Measurements from ENCODE around the gene RAVER2. TPM values are rescaled to one million over a fixed set of nuclear protein-coding genes. Genes with fewer than 3 reads are reported as not detected.

RAVER2 gene
- total RNA-seq, 1 experiment from 2014 or later = 11.4 TPM

GRCh38 chr1:64839261-64839660 is 94.4 kb downstream of the RAVER2 start:
- ChIA-PET POLR2A (ENCODE audit: unreplicated experiment) (no interaction called here), CTCF (no interaction called here)
- Histone ChIP-seq H3K4me1 (ENCODE audit: insufficient read depth, low read length) (peaks cover 17% of the 10 kb centered on the region), H3K4me2 (ENCODE audit: low read length) (no peak overlapping the region), H4K20me1 (ENCODE audit: low read length) (no peaks in the 10 kb centered on the region), H3K27ac (ENCODE audit: low read length) (no peak overlapping the region), H3K27me3 (ENCODE audit: low read length) (no peaks in the 10 kb centered on the region), H3K9ac (ENCODE audit: low read length) (no peak overlapping the region), H2AFZ (ENCODE audit: low read length) (no peak overlapping the region), H3K9me3 (ENCODE audit: low read length) (no peaks in the 10 kb centered on the region), H3K4me3 (ENCODE audit: low read length) (no peak overlapping the region), H3F3A (ENCODE audit: low read length, unreplicated experiment) (no peaks in the 10 kb centered on the region), H3K79me2 (ENCODE audit: low read length) (no peaks in the 10 kb centered on the region), H3K9me2 (replicated peaks; ENCODE audit: low read length) (no peaks in the 10 kb centered on the region), H3K36me3 (ENCODE audit: low read depth, low read length) (peaks cover 23% of the 10 kb centered on the region; the same call in 1 of the 2 replicates)
- TF ChIP-seq EZH2 (IDR thresholded peaks at IDR 0.05; ENCODE audit: low read length, unreplicated experiment) (no peak), EZH2phosphoT487 (IDR thresholded peaks at IDR 0.05; ENCODE audit: borderline replicate concordance, low read length) (no peak), CTCF (conservative IDR thresholded peaks at IDR 0.05; ENCODE audit: low read depth, low read length) (no peak)
- DNase-seq (no peak), ATAC-seq (no peak)
- intact Hi-C loops (cut with micrococcal nuclease) = no loop called here
- BruUV-seq (replicated peaks) = no TSS peak

GRCh38 chr1:64839732-64840405 is 95.0 kb downstream of the RAVER2 start:
- peaks cover 23% of the 10 kb centered on the region; the same call in 1 of the 2 replicates for H3K36me3 ChIP-seq (ENCODE audit: low read depth, low read length)
- H3K79me2 ChIP-seq (ENCODE audit: low read length) = no peaks in the 10 kb centered on the region
- BruUV-seq (replicated peaks) = no TSS peak
- no peaks in the 10 kb centered on the region for H3K9me3 ChIP-seq (ENCODE audit: low read length)
- TF ChIP-seq EZH2 (IDR thresholded peaks at IDR 0.05; ENCODE audit: low read length, unreplicated experiment) (no peak), CTCF (conservative IDR thresholded peaks at IDR 0.05; ENCODE audit: low read depth, low read length) (no peak), EZH2phosphoT487 (IDR thresholded peaks at IDR 0.05; ENCODE audit: borderline replicate concordance, low read length) (no peak)
- POLR2A ChIA-PET (ENCODE audit: unreplicated experiment) = no interaction called here
- no peaks in the 10 kb centered on the region for H3K27me3 ChIP-seq (ENCODE audit: low read length)
- H3K27ac ChIP-seq (ENCODE audit: low read length) = no peak overlapping the region
- H3K9ac ChIP-seq (ENCODE audit: low read length) = no peak overlapping the region
- H3F3A ChIP-seq (ENCODE audit: low read length, unreplicated experiment) = no peaks in the 10 kb centered on the region
- H3K9me2 ChIP-seq (replicated peaks; ENCODE audit: low read length) = no peaks in the 10 kb centered on the region
- H3K4me1 ChIP-seq (ENCODE audit: insufficient read depth, low read length) = peaks cover 11% of the 10 kb centered on the region
- H3K4me2 ChIP-seq (ENCODE audit: low read length) = no peak overlapping the region
- CTCF ChIA-PET = no interaction called here
- ATAC-seq = no peak
- no peak overlapping the region for H2AFZ ChIP-seq (ENCODE audit: low read length)
- intact Hi-C loops (cut with micrococcal nuclease) = loop anchor here (5.0 kb wide), 1 partner anchor 127 kb away; the partner anchor contains the start of gene JAK1
- DNase-seq = no peak
- H3K4me3 ChIP-seq (ENCODE audit: low read length) = no peak overlapping the region
- H4K20me1 ChIP-seq (ENCODE audit: low read length) = no peaks in the 10 kb centered on the region
